Uterus (tissue), 4 donors: ENCODE measurements around the gene NPTXR. TPM values are rescaled to one million over a fixed set of nuclear protein-coding genes. Genes with fewer than 3 reads are reported as not detected.

ENCODE experiments used
- DNase-seq, 2 donors: peaks; one replicate each; pipeline ENCODE4 v3.0.0-alpha.2; 2019 to 2020
- H3K27ac ChIP-seq, 2 donors: fragments of 200-600 bp; sonication (generic); 1 replicate in 1 of 2; 2 replicates in 1 of 2; pipeline ENCODE4 v1.5.1; 2016 to 2018
- H3K27me3 ChIP-seq, 2 donors: fragments of 200-600 bp; sonication (generic); one replicate each; pipeline ENCODE4 v1.5.1; 2018 to 2019; ENCODE audit warnings: control low read depth in 1 of 2
- H3K36me3 ChIP-seq, 2 donors: fragments of 200-600 bp; sonication (generic); one replicate each; pipeline ENCODE4 v1.5.1; 2019; ENCODE audit warnings: control low read depth in 1 of 2
- H3K4me1 ChIP-seq, 2 donors: fragments of 200-600 bp; sonication (generic); one replicate each; pipeline ENCODE4 v1.5.1; 2018 to 2019; ENCODE audit warnings: control low read depth in 1 of 2
- H3K4me3 ChIP-seq, 2 donors: fragments of 200-600 bp; sonication (generic); 1 replicate in 1 of 2; 2 replicates in 1 of 2; pipeline ENCODE4 v1.5.1; 2018 to 2019; ENCODE audit warnings: mild to moderate bottlenecking in 1 of 2
- H3K9me3 ChIP-seq, 2 donors: fragments of 200-600 bp; sonication (generic); one replicate each; pipeline ENCODE4 v1.5.1; 2019; ENCODE audit warnings: control low read depth in 1 of 2
- CTCF ChIP-seq, 4 experiments: fragments of 200-600 bp in 2 of 4; fragments of 450-650 bp in 2 of 4; sonication (generic) in 2 of 4; IDR thresholded peaks; one replicate each; pipeline ENCODE4 v1.5.1; 2016 to 2019; ENCODE audit warnings: antibody characterized with exemption in 4 of 4, mild to moderate bottlenecking in 2 of 4, moderate library complexity in 1 of 4
- POLR2A ChIP-seq, 2 donors: fragments of 450-650 bp; IDR thresholded peaks; one replicate each; pipeline ENCODE4 v1.6.1; 2016; ENCODE audit warnings: antibody characterized with exemption in 2 of 2, mild to moderate bottlenecking in 1 of 2, moderate library complexity in 1 of 2
- intact Hi-C: fragments of 100-400 bp; cut with DNase I; formaldehyde crosslinking; loops from one replicate; pipeline ENCODE4 v1.15.1; 2023; ENCODE audit warnings: low total_unique reads
- total RNA-seq, 4 donors: library from RNA; depleted of rRNA in 3 of 4; stranded (reverse); fragments of >200 nt in 3 of 4; gene quantifications; one replicate each; pipeline versions ENCODE4 v1.1.0 to v1.2.4, GENCODE V29; 2014 to 2023
- donor health status: DM: yes; HTN: yes; CAD: no.

The NPTXR gene
- total RNA-seq, 4 donors from 2014 or later, result 1.8 to 24.1 (median 10.0) TPM

- H3K36me3 ChIP-seq, result no peaks in the 10 kb centered on the region
- peaks cover 8 to 9% of the 10 kb centered on the region in 2 donors for H3K4me1 ChIP-seq
- intact Hi-C loops, result no loop called here
- TF ChIP-seq CTCF (IDR thresholded peaks at IDR 0.05) (no peak), POLR2A (IDR thresholded peaks at IDR 0.05) (no peak)
- H3K4me3 ChIP-seq, result no peak overlapping the region
- DNase-seq, result no peak
- H3K27me3 ChIP-seq, result no peaks in the 10 kb centered on the region
- H3K9me3 ChIP-seq, result no peaks in the 10 kb centered on the region
- peak overlapping the region in 1 of 2 donors; percentile 78 for H3K27ac ChIP-seq
These were observed 59.8 kb downstream of the NPTXR start for GRCh38 chr22:38784035-38784434.

GRCh38 chr22:38783095-38783615, 60.7 kb downstream of the NPTXR start:
- intact Hi-C loops, result no loop called here
- Histone ChIP-seq H3K9me3 (no peaks in the 10 kb centered on the region), H3K27ac (peak overlapping the region; percentile 50 to 78), H3K4me3 (no peak overlapping the region), H3K4me1 (peaks cover 5 to 8% of the 10 kb centered on the region in 2 donors), H3K36me3 (no peaks in the 10 kb centered on the region), H3K27me3 (no peaks in the 10 kb centered on the region)
- TF ChIP-seq CTCF (IDR thresholded peaks at IDR 0.05), result no peak
- TF ChIP-seq POLR2A (IDR thresholded peaks at IDR 0.05), result no peak
- DNase-seq, result peak; percentile 50 to 65

GRCh38 chr22:38782402-38783094, 61.3 kb downstream of the NPTXR start:
- Histone ChIP-seq H3K27me3 (no peaks in the 10 kb centered on the region), H3K27ac (peak overlapping the region; percentile 50 to 78), H3K4me3 (no peak overlapping the region), H3K9me3 (no peaks in the 10 kb centered on the region), H3K4me1 (peaks cover 2 to 5% of the 10 kb centered on the region in 2 donors), H3K36me3 (no peaks in the 10 kb centered on the region)
- intact Hi-C loops, result no loop called here
- no peak for DNase-seq
- no peak for TF ChIP-seq CTCF (IDR thresholded peaks at IDR 0.05)
- no peak for TF ChIP-seq POLR2A (IDR thresholded peaks at IDR 0.05)

- no peaks in the 10 kb centered on the region for H3K27me3 ChIP-seq
These were observed 62.8 kb downstream of the NPTXR start for GRCh38 chr22:38781033-38781432.

More at GRCh38 chr22:38781033-38781432, 62.8 kb downstream of the NPTXR start:
- H3K27ac ChIP-seq, result peak overlapping the region in 1 of 2 donors; percentile 78
- no peaks in the 10 kb centered on the region for H3K36me3 ChIP-seq
- H3K4me3 ChIP-seq, result no peak overlapping the region
- H3K4me1 ChIP-seq, result peaks cover 0 to 5% of the 10 kb centered on the region in 2 donors
- intact Hi-C loops, result no loop called here
- no peak for DNase-seq
- TF ChIP-seq POLR2A (IDR thresholded peaks at IDR 0.05) (no peak), CTCF (IDR thresholded peaks at IDR 0.05) (no peak)
- no peaks in the 10 kb centered on the region for H3K9me3 ChIP-seq
